ENCODE results near the gene MAN1B1. TPM values are rescaled to one million over a fixed set of nuclear protein-coding genes. Genes with fewer than 3 reads are reported as not detected.

The MAN1B1 gene
- total and polyA plus RNA-seq, 2 of the 8 experiments (the other 6 are each of a cell fraction or from before 2014, with no cell fraction given), result 33.7 to 36.3 TPM

DNA sequence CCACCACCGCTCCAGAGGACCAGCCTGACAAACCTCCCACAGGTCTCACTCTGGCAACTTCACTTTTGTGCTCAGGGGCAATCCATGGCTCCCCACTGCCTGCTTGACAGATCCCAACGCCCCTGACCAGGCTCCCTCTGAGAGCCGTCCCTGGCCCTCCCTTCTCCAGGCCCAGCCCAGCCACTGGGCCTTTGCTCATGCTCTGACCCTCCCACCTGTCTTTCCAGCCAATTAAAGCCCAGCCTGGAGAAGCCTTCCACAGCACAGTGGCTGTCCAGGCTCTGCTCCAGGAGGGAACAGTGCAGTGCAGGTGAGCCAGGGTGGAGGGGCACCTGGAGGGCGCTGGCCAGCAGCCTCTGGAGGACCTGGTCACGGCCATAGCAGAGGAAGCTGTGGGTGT, 36.2 kb upstream of the MAN1B1 start:
- Histone ChIP-seq H3K4me1 (replicated peaks in 1 of 4; ENCODE audit: control insufficient read depth in 3 of 4, insufficient read depth in 4 of 4, low read length in 3 of 4) (peaks cover 0 to 25% (median 12%) of the 10 kb centered on the region in 4 experiments; a peak in 5 of 7 replicates), H3K4ac (replicated peaks; ENCODE audit: insufficient read length, low read depth, low read length) (no peak overlapping the region), H3K9ac (replicated peaks in 1 of 4; ENCODE audit: extremely low read depth in 1 of 4, low read depth in 3 of 4, low read length in 3 of 4) (no peak overlapping the region), H3K14ac (ENCODE audit: insufficient read length) (no peak overlapping the region), H2BK5ac (ENCODE audit: low read depth, low read length) (no peak overlapping the region), H3K4me2 (ENCODE audit: insufficient read depth in 1 of 2, low read depth in 2 of 2, low read length in 2 of 2) (no peak overlapping the region), H2AK5ac (ENCODE audit: low read depth, low read length) (no peak overlapping the region), H2BK20ac (ENCODE audit: low read length) (no peak overlapping the region), H3K9me3 (ENCODE audit: insufficient read depth in 2 of 2, low read depth in 1 of 2, low read length in 1 of 2) (no peaks in the 10 kb centered on the region), H3K79me1 (ENCODE audit: low read depth, low read length) (no peaks in the 10 kb centered on the region), H3K27ac (ENCODE audit: low read depth, low read length) (no peak overlapping the region), H3K23me2 (ENCODE audit: low read depth, low read length) (peaks cover 16% of the 10 kb centered on the region; the same call in 1 of the 2 replicates), H4K5ac (ENCODE audit: insufficient read length, low read depth, low read length) (no peak overlapping the region), H3K4me3 (ENCODE audit: extremely low read depth in 1 of 4, insufficient read depth in 2 of 4, low read depth in 3 of 4, low read length in 4 of 4) (no peak overlapping the region), H3K27me3 (replicated peaks in 1 of 4; ENCODE audit: control insufficient read depth in 3 of 4, extremely low read depth in 1 of 4, insufficient read depth in 3 of 4, low read length in 3 of 4) (peaks cover 22 to 78% (median 60%) of the 10 kb centered on the region in 4 experiments), H3K23ac (ENCODE audit: insufficient read length) (no peak overlapping the region), H2BK12ac (ENCODE audit: low read depth, low read length) (no peak overlapping the region), H4K20me1 (replicated peaks in 1 of 2; ENCODE audit: control insufficient read depth in 1 of 2, insufficient read depth in 2 of 2, low read length in 2 of 2) (peaks cover 1 to 17% of the 10 kb centered on the region in 2 experiments), H2BK15ac (ENCODE audit: low read length) (no peak overlapping the region), H4K91ac (replicated peaks; ENCODE audit: insufficient read length, low read length) (no peak overlapping the region), H4K8ac (ENCODE audit: extremely low read depth, insufficient read depth, low read length) (no peak overlapping the region), H3K56ac (replicated peaks; ENCODE audit: insufficient read length, low read depth, low read length) (no peak overlapping the region), H3K18ac (ENCODE audit: extremely low read depth, low read length) (no peak overlapping the region), H3K79me2 (ENCODE audit: control insufficient read depth in 1 of 2, insufficient read depth in 2 of 2, low read length in 2 of 2) (no peaks in the 10 kb centered on the region), H2AFZ (ENCODE audit: low read length) (no peak overlapping the region), H2BK120ac (replicated peaks; ENCODE audit: low read depth, low read length) (no peak overlapping the region), H3K36me3 (ENCODE audit: control insufficient read depth in 2 of 4, insufficient read depth in 4 of 4, low read length in 3 of 4) (no peaks in the 10 kb centered on the region)
- 82% methylated on average over 5 of the region's 5 CpGs; no CpG with 5 or more reads in 1 of the 2 experiments for WGBS, 2 experiments (ENCODE audit: extremely low coverage in 1 of 2, insufficient coverage in 1 of 2, insufficient read length in 1 of 2, insufficient replicate concordance in 2 of 2, low coverage in 1 of 2, low lambda C conversion rate in 2 of 2, missing lambda C conversion rate in 1 of 2)
- ChIA-PET CTCF (ENCODE audit: partially characterized antibody) (interaction anchor here (0.7 to 7.6 kb wide), 8 partner anchors 8 to 1521 kb away, joined by 3 to 291 read pairs (median 6); partner anchors contain the start of genes ABCA2, FUT7, SAPCD2 and UAP1L1), POLR2A (ENCODE audit: partially characterized antibody) (no interaction called here)
- DNase-seq (ENCODE audit: low read depth in 1 of 2, low spot score in 2 of 2) (no peak), FAIRE-seq (no peak)
- TF ChIP-seq, protein P1, sequence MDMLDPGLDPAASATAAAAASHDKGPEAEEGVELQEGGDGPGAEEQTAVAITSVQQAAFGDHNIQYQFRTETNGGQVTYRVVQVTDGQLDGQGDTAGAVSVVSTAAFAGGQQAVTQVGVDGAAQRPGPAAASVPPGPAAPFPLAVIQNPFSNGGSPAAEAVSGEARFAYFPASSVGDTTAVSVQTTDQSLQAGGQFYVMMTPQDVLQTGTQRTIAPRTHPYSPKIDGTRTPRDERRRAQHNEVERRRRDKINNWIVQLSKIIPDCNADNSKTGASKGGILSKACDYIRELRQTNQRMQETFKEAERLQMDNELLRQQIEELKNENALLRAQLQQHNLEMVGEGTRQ (IDR thresholded peaks at IDR 0.05; ENCODE audit: low read length), result no peak
- TF ChIP-seq JUN (IDR thresholded peaks at IDR 0.05; ENCODE audit: low read depth, low read length) (no peak), SUZ12 (IDR thresholded peaks at IDR 0.05; ENCODE audit: low read length) (no peak), POLR2AphosphoS5 (IDR thresholded peaks at IDR 0.05; ENCODE audit: low read depth, low read length) (no peak), CTBP2 (IDR thresholded peaks at IDR 0.05; ENCODE audit: borderline replicate concordance, insufficient read depth, insufficient read length, low read length) (no peak), GABPA (IDR thresholded peaks at IDR 0.05; ENCODE audit: borderline replicate concordance, insufficient read depth, low read length) (no peak), SP4 (IDR thresholded peaks at IDR 0.05; ENCODE audit: low read length) (no peak), HDAC6 (IDR thresholded peaks at IDR 0.05; ENCODE audit: low read depth, low read length) (no peak), ZNF274 (IDR thresholded peaks at IDR 0.05; ENCODE audit: borderline replicate concordance, extremely low read depth, low read length) (no peak)
- TF ChIP-seq, protein P2, sequence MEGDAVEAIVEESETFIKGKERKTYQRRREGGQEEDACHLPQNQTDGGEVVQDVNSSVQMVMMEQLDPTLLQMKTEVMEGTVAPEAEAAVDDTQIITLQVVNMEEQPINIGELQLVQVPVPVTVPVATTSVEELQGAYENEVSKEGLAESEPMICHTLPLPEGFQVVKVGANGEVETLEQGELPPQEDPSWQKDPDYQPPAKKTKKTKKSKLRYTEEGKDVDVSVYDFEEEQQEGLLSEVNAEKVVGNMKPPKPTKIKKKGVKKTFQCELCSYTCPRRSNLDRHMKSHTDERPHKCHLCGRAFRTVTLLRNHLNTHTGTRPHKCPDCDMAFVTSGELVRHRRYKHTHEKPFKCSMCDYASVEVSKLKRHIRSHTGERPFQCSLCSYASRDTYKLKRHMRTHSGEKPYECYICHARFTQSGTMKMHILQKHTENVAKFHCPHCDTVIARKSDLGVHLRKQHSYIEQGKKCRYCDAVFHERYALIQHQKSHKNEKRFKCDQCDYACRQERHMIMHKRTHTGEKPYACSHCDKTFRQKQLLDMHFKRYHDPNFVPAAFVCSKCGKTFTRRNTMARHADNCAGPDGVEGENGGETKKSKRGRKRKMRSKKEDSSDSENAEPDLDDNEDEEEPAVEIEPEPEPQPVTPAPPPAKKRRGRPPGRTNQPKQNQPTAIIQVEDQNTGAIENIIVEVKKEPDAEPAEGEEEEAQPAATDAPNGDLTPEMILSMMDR (IDR thresholded peaks at IDR 0.05; ENCODE audit: control extremely low read depth in 1 of 3, insufficient read depth in 1 of 3, low read depth in 1 of 3, low read length in 3 of 3), result no peak
